ENCODE results near the gene TARBP2. TPM values are rescaled to one million over a fixed set of nuclear protein-coding genes. Genes with fewer than 3 reads are reported as not detected.

The TARBP2 gene
- total RNA-seq, 2 donors from 2014 or later, result 12.8 to 16.8 TPM

DNA sequence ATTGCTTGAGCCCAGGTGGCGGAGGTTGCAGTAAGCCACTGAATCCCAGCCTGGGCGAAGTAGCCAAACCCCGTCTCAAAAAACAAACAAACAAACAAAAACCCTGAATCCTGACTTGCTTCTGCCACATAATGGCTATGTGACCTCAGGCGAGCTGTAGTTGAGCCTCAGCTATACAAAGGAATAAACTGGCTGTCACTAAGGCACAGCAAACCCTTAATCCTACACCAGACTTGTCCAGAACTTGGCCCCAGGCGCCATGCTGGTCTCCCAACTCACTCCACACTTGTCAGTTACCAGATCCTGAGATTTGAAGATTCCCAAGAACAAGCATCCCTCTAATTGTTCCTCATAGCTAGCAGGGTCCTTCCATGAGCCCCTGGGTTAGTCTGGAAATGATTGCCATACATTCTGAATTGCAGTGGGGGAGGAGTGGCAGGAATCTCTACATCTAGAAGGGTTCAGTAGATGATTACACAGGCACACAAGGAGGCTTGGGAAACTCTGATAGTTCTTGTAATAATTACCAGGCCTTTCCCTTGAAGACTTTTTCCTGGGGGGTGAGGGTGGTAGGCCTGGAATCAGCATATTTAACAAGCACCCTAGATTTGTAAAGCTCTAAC is 11.7 kb upstream of the TARBP2 start:
- intact Hi-C loops (cut with DNase I), result no loop called here
- no peak for DNase-seq (ENCODE audit: low spot score)

DNA sequence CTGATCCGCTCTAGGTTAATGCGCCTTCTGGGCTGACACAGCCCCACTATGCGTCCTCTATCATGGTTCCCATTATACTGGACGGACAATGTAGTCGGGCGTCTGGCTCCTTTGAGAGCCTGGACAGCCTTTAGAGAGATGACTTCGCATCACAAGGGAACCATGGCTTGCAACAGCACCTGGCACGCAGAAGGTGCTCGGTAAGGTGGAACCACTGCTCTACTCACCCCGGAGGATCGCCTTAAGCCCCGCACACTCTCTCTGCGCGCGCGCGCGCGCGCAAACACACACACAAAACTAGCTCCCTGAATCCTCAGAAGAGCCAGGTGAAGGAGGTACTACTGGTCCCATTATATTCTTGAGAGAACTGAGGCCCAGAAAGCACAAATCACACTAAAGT is 8.9 kb upstream of the TARBP2 start:
- no peak for DNase-seq (ENCODE audit: low spot score)
- intact Hi-C loops (cut with DNase I), result no loop called here

DNA sequence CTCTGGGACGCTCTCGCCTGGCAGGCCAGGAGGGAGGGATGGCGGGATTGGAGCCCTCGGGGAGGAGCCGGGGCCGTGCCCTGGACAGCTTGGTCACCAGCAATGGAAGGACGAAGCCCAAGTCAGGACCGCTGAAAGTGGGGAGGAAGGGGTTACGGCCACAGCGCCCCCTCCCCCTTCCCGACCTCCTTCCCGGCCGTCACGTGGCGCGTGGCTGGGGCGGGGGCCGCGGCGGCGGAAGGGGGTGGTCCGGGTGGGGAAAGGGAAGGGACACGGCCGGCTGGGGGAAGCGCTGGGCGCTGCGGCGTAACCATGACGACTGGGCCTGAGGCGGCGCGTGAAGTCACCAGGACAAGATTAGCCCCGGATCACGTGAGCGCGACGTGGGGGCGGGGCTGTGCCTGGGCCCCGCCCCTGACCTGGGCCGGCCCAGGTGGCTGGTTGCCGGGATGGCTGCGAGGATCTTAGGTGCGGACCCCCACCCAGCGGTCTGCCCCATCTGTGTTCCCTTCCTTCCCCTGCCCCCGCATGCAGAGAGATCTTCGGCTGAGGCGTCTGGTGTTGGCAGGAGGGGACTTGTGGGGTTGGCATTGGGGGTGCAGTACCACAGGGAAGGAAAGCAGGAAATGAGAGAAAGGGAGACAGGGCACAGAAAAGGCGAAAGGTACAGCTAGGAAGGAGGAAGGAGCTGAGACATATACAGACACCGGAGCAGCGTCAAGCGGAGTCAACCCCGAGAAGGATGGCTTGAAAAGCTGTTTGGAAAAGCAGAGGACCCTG is 8.1 kb upstream of the TARBP2 start:
- intact Hi-C loops (cut with DNase I), result no loop called here
- DNase-seq (ENCODE audit: low spot score), result peak; percentile 99

DNA sequence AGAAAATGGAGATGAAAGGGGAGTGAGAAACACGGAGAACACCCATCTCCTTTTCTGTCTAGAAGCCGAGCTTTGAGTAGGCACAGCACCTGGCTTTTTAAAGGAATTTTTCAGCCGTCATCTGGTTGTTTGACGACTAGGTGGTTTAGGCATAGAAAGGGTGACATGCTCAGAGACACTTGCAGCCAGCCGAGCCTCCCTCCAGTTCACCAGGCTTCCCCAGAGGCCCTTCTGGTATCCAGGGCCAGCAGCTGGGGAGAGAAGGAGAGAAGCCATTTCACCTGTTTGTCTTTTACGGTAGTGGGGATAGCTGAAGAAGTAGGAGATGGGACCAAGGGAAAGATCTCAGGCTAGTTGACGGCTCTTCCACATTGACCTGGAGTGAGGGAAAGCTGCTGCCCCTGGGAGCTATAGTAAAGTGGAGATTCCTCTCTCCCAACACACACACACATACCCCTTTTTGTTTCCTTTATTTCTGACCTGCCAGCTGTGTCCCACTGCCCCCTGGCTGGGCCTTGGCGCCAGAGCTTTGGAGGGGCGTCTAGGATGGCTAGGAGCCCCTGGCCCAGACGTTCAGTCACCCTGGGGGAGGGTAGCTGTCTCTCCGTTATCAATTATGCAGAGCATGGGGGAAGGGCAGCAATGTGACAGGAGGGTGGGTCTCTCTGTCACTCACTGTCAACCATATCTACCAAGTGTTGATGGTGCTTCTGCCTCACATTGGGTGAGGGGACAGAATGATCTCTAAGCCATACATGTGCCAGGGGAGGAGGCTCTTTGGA is 7.3 kb upstream of the TARBP2 start:
- DNase-seq (ENCODE audit: low spot score), result peak; percentile 55
- intact Hi-C loops (cut with DNase I), result no loop called here

DNA sequence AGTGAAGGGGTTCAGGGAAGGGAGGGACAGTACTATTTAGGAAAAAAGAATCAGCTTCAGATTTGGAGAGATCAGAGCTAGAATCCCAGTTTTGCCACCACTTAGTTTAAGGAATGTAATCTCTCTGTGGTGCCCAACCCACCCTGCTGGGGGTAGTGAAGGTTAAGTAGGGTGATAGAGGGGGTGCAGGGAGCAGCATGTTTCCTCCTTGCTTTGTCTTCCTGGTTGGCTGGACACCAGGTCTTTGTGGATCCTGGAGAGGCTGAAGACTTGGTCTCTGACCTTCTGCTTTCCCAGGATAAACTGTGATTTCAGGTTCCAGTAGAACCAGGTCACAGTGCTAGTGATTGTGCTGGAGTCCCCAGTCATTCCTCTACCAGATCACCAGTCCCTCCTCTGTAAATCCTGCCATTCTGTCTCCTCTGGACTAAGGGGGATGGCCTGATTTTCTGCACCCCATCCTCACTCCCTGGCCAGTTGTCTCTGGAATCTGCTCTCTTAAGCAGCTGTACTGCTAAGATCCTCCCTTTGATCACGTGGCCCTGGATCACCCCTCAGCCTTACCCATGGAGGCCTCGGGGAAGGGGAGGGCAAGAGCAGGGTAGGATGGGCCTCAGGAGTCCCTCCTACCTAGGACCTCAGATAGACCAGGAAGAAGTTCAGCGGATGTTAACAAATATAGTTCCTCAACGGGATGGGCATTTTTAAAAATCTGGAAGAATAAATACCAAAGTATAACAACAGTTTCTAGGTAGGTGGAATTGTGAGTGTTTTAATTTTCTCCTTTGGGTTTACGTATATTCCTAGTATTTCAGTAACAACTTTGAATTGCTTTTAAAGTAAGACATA is 5.0 kb upstream of the TARBP2 start:
- intact Hi-C loops (cut with DNase I), result no loop called here
- DNase-seq (ENCODE audit: low spot score), result peak; percentile 82

DNA sequence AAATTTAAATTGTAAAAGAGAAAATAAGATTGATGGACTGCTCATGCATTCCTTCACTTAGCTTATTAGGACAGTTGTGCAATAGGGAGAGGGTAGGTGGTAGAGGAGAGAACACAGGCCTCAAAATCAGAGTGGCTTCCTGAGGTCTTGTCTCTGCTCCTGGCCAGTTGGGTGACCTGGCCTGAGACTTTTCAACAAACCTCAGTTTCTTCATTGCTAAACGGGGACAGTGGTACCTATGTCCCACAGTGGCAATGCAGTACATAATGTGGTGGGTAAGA is 4.4 kb upstream of the TARBP2 start:
- intact Hi-C loops (cut with DNase I), result no loop called here
- DNase-seq (ENCODE audit: low spot score), result peak; percentile 23

DNA sequence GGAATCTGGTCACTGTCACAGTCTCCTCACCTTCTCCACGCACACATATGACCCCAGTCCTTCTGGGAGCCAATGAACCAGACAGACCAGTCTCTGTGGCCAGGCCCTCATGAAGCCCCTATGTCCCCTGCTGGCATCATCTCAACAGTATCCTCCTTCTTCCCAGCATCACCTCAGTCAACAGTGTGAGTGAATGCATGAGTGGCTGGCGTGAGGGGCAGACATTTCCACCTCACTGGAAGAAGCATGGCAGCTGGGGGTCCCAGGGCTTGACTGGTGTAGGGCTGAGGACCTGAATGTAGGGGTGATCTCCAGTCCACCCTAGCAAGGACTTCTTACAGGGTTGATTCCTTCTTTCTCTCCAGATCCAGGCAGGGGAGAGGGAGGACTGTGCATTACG is 3.6 kb upstream of the TARBP2 start:
- no peak for DNase-seq (ENCODE audit: low spot score)
- intact Hi-C loops (cut with DNase I), result no loop called here

DNA sequence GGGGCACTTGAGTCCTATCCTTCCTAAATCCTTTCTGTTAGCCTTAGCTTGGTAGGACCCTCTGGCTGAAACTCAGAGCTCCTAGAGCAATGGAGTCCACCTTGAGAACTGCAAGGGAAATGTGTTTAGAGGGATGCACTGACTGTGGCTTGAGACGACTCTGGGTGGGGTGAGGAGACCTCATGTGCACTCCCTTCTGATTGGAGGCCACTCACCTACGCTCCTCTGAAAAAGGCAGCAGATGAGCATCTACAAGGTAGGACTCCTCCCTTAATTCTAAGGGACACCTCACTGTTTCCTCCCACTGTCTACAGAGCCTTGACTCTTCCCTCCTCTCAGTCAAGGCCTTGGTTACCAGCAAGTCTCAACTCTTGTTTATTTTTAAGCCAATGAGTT is 2.9 kb upstream of the TARBP2 start:
- intact Hi-C loops (cut with DNase I), result no loop called here
- no peak for DNase-seq (ENCODE audit: low spot score)

DNA sequence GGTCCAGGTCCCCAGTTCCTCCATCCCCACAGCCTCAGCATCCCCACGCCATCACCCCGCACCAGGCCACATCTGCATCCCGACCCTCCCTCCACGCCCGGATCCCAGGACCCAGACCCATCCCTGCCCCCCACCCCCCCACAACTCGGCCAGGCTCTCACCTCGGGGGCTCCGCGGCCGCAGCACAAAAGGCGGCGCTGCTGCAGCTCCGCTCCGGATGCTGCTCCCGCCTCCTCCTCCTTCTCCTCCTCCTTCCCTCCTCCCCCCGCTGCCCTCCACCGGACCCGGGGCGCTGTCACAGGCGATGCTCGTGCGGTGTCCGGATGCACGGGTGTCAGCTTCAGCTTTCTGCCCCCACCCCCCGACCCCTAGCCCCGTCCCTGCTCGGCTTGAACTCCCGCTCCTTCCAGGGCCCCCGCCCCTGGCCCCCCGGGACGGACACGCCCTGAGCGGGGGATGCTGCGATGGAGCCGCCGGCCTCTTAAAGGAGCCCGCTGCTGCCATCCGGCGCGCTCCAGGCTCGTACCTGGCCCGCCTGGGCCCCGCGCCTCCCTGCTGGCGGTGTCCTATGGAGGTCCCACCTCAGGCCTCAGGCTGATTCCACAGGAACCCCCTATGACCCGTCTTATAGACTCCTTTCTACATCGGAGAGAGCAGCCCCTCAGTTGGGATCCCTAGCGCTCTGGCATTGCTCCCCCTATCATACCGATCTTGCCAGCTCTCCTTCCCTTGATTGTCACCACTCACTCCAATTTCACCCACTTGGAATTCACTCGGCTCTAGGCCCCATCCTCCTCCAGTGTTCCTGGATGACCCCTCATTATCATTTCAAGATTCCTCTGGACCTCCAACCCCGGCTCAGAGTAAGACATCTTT is 1.6 kb upstream of the TARBP2 start, which contains the start of gene MAP3K12:
Gene MAP3K12, minus strand, starts transcription at position 193 of the 876 bp plus-strand sequence. CDS start 12,067 bp downstream, outside the sequence.
- intact Hi-C loops (cut with DNase I), result loop anchor here (10.0 kb wide), 1 partner anchor 155 kb away; no protein-coding TSS in a partner anchor
- peak; percentile 92 for DNase-seq (ENCODE audit: low spot score)

DNA sequence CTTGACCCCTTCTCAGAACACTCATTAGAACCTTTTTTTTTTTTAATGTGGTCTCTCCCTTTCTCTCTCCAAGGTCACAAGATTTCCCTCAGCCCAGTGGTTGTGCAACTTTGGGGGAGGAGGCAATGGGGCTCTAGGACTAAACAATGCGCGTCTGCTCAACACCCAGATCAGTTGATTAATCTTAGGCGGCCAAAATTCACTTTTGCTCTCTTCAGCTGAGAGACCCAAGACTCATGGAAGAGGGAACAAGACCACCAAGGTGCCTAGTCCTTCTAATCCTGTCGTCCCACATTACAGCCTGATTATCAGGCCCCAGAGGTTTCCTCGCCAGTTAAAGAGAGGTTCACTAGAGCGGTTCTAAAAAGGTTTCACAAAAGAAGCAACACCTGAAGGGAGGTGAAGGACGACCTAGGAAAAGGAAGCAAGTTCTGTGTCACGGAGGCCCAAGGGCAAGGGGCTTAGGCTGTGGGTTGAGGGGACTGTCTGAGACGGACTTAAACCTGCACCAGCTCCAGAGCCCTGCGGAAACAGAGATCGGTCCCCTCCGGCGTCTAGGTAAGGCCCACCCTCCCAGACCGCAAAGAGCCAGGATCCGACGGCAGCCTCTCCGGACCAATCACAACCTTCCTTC is 824 bp upstream of the TARBP2 start:
- DNase-seq (ENCODE audit: low spot score), result peak; percentile 90
- intact Hi-C loops (cut with DNase I), result loop anchor here (10.0 kb wide), 1 partner anchor 155 kb away; no protein-coding TSS in a partner anchor

DNA sequence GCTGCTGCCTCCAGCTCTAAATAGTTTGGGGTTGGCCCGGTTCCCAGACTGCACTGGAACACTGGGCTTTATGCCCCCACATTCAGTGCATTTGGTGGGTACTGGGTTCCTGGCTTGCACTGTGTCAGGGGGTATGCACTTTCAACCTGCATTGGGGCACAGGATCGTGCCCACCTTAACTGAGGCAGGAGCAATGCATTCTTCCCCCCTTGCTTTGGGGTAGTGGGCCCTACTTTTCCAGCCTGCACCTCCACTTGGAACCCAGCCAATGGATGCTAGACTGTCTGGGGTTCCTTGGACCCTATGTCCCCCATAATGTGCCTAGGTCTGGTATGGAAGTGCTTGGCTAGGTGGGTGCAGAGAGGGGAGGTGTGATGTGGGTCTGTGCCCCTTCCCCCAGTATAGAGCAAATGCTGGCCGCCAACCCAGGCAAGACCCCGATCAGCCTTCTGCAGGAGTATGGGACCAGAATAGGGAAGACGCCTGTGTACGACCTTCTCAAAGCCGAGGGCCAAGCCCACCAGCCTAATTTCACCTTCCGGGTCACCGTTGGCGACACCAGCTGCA is 615 bp downstream of the TARBP2 start:
- intact Hi-C loops (cut with DNase I), result loop anchor here (10.0 kb wide), 1 partner anchor 157 kb away; no protein-coding TSS in a partner anchor
- no peak for DNase-seq (ENCODE audit: low spot score)

DNA sequence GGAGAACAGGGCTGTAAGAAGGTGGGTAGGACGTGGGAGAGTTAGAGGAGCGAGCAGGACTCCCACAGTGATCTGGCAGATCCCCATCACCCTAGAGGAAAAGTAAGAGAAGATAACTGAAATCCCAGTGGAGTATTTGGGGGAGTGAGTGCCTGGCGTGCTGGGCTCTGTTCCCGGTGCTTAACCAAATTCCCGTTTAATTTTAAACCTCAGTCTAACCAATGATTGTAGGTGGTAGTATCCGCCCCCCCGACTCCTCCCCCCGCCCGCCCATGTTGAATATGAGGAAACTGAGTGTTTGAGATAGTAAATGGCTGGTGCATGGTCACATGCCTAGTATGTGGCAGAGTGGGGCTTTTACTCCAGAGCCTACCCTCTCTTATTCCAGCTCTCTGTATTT is 1.2 kb downstream of the TARBP2 start:
- intact Hi-C loops (cut with DNase I), result loop anchor here (10.0 kb wide), 1 partner anchor 158 kb away; no protein-coding TSS in a partner anchor
- DNase-seq (ENCODE audit: low spot score), result no peak

DNA sequence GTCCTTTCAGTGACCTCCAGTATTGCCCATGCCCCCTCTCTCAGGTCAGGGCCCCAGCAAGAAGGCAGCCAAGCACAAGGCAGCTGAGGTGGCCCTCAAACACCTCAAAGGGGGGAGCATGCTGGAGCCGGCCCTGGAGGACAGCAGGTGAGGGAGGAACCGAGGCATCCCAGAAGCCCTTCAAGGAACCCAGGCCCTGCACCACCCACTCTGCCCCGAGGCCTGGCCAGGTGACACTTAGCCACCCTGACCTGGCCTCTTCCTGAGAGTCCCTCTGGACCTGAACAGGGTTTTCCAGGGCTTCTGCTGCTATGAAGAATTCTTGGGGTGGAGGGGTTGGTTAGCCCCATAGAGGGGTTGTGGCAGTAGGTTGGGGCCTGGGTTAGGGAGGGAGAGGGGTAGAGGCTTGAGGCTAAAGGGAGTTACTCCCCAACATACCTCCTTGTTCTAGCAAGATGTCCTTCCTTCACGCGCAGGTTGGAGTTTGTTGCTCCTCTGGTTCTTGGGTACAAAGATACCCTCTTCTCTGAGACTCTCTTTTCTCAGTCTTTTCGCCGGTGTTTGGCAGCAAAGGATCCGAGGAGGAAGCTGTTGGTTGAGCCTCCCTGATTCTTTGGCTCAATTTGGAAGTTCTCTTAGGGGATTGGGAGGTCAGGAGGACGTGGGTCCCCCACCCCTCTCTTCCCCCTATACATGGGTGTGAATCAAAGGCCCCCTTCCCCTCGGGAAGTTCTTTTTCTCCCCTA is 2.1 kb downstream of the TARBP2 start:
- intact Hi-C loops (cut with DNase I), result loop anchor here (10.0 kb wide), 1 partner anchor 158 kb away; no protein-coding TSS in a partner anchor
- DNase-seq (ENCODE audit: low spot score), result peak; percentile 81

DNA sequence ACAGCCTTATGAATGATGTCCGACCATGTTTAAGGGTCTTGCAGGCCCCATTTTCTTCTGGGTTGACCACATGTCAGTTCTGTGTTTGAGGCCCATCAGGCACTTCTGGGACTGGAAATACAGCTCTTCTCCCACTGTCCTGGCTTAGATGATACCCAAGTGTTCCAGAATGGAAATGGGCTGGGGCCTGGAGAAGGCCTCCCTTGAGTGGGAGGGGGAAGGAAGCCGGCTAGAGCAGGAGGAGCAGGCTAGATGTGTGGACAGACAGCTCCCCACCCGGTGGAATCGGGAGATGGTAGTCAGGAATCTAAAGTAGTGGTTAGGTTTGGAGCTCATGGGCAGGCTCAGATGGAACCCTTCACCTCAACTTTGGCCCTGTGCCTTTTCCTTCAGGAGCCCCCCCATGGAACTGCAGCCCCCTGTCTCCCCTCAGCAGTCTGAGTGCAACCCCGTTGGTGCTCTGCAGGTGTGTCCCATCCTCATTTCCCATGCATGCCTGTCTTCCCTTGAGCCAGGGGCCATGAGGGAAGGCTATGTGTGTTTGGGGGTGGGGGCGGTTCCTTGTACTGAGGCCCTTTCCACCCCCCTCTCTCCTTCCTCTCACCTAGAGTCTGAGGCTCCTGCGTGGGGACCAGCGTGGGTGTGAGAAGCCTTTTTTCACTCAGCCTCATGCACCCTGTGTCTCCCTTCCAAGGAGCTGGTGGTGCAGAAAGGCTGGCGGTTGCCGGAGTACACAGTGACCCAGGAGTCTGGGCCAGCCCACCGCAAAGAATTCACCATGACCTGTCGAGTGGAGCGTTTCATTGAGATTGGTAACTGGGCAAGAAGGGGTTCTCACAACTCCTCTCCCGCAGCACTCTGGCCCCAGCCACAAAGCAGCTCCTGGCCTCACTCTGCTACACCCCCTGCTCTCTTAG is 3.2 kb downstream of the TARBP2 start:
- intact Hi-C loops (cut with DNase I), result loop anchor here (10.0 kb wide), 1 partner anchor 159 kb away; no protein-coding TSS in a partner anchor
- DNase-seq (ENCODE audit: low spot score), result peak; percentile 72

DNA sequence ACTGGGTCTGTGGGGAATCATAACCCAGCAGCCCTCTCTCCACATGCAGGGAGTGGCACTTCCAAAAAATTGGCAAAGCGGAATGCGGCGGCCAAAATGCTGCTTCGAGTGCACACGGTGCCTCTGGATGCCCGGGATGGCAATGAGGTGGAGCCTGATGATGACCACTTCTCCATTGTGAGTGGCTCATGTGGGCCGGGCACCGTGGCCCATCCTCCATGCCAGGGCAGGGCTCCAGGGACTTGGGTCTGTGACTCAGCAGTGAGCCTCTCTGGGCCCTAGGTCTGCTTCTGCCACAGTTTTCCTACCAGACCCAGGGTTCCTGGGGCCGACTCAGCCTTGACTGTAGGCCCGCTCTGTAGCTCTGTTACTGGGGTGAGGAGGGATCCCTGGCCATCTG is 4.0 kb downstream of the TARBP2 start:
- peak; percentile 89 for DNase-seq (ENCODE audit: low spot score)
- intact Hi-C loops (cut with DNase I), result loop anchor here (10.0 kb wide), 1 partner anchor 160 kb away; no protein-coding TSS in a partner anchor

Data from posterior vena cava (tissue), 2 donors.